GM18505 (cell line): ENCODE results near the gene SLC6A12.

Experiments used
- ATAC-seq: cut with Tn5 transposase; IDR thresholded peaks from one replicate; pipeline ENCODE4 v1.9.1; 2021; ENCODE audit not compliant: unreplicated experiment
- POLR2A ChIP-seq: IDR thresholded peaks from 4 replicates; pipeline ENCODE4 v1.6.1; 2011; ENCODE audit warnings: borderline replicate concordance; ENCODE audit not compliant: insufficient read depth, insufficient read length; ENCODE audit errors: extremely low read depth

The SLC6A12 gene

DNA sequence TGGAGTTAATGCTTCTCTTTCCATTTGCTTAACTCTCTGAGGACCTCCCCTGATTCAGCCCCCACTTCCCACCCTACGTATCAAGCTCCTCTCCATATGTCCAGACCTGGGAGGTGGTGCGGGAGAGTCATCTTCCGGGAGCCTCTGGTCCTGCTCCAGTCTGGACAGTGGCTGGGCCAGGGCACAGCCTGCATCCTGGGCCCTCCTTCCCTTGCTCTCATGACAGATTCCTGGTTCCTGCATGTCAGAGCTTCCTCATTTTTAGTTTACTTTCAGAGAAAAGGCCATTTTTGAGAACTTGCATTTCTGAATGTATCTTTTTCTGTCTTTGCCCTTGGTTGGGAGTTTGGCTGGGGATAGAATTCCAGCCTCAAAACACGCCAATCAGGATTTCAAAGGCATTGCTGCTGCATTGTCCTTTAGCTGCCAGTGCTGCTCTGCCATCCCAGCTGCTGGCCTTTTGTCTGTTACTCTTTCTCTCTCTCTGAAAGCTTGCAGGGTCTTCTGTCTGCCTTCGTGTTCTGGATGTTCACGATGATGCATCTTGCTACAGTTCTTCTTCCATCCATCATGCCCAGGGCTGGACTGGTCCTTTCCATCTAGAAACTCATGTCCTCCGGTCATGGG lies 54.7 kb downstream of the SLC6A12 start:
- ATAC-seq = no peak
- no peak for TF ChIP-seq POLR2A

GRCh38 chr12:157644-158043 lies 56.3 kb downstream of the SLC6A12 start:
- no peak for ATAC-seq
- no peak for TF ChIP-seq POLR2A

DNA sequence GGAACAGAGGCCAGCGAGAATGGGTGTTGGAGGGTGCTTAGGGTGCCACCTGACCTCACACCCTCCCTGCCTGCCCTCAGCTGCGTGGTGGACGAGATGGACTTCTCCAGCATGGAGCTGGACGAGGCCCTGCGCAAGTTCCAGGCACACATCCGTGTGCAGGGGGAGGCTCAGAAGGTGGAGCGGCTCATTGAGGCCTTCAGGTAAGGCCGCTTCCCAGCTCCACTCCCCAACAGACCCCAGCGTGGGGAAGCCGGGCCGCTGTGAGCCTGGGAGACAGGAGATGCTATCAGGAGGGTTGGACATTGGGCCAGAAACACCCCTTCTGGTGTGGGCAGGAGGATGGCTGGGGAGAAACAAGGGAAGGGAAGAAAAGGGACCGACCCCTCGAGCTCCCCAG lies 57.0 kb downstream of the SLC6A12 start:
- ATAC-seq = no peak
- TF ChIP-seq POLR2A = no peak

DNA sequence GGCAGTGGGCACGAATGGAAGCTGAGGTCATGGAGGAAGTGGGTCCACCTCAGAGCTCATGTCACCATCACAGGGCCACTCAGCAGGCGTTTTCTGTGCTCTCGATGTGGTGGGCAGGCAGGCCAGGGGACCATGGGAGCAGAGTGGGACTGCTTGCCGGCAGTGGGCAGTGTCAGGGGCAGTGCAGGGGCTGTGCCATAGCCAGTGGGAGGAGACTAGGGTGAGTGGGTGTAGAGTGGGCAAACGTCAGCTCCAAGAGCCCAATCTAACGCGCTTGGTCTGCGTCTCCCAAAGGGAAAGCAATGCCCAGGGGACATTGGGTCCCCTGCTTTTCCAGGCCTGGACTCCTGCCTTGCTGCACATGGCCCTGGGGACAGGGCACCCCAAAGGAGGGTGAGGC lies 58.3 kb downstream of the SLC6A12 start:
- no peak for ATAC-seq
- TF ChIP-seq POLR2A = no peak

GRCh38 chr12:155006-155405 lies 59.0 kb downstream of the SLC6A12 start:
- no peak for TF ChIP-seq POLR2A
- no peak for ATAC-seq

- no peak for TF ChIP-seq POLR2A
- no peak for ATAC-seq
Observed at GRCh38 chr12:154058-154457, 59.9 kb downstream of the SLC6A12 start.

GRCh38 chr12:153080-153746 lies 60.7 kb downstream of the SLC6A12 start:
- TF ChIP-seq POLR2A = no peak
- ATAC-seq = peak; percentile 55

- no peak for ATAC-seq
- TF ChIP-seq POLR2A = no peak
Observed at GRCh38 chr12:152440-152839, 61.5 kb downstream of the SLC6A12 start.

DNA sequence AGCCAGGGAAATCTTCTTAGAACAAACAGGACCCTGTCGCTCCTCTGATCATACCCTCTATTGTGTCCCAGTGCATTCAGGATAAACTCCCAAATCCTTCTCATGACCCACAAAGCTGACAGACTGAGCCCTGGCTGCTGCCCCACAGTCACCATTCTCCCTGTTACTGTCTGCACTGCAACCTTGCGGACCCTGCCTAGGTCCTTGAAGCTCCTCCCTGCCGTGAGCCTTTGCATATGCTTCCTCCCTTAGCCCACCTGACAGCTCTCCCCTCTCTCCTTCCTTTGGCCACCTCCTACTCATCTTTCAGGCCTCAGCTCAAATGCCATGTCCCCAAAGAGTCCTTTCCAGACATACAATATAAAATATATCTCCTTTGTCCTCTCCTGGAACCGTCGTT lies 62.4 kb downstream of the SLC6A12 start:
- no peak for ATAC-seq
- no peak for TF ChIP-seq POLR2A

- no peak for TF ChIP-seq POLR2A
- ATAC-seq = no peak
Observed at GRCh38 chr12:148676-149416, 65.1 kb downstream of the SLC6A12 start.

DNA sequence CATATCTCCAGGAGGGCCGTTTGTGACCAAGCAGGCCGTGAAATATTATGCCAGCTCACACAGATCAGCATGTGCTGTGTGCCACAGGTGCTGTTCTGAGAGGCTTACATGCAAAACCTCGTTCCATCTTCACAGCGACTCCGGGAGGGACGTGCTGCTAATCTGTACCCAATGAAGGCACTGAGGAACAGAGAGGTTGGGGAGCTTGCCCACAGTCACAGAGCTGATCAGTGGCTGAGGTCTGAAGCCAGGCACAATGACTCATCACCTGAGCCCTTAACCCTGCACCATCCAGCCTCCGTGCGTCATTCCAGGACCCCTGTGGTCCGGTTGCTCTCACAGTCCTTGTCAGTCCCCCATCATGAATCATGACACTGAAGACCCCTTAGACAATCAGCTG lies 66.7 kb downstream of the SLC6A12 start:
- no peak for ATAC-seq
- no peak for TF ChIP-seq POLR2A

- ATAC-seq = no peak
- TF ChIP-seq POLR2A = no peak
Observed at GRCh38 chr12:145369-145960, 68.5 kb downstream of the SLC6A12 start.

DNA sequence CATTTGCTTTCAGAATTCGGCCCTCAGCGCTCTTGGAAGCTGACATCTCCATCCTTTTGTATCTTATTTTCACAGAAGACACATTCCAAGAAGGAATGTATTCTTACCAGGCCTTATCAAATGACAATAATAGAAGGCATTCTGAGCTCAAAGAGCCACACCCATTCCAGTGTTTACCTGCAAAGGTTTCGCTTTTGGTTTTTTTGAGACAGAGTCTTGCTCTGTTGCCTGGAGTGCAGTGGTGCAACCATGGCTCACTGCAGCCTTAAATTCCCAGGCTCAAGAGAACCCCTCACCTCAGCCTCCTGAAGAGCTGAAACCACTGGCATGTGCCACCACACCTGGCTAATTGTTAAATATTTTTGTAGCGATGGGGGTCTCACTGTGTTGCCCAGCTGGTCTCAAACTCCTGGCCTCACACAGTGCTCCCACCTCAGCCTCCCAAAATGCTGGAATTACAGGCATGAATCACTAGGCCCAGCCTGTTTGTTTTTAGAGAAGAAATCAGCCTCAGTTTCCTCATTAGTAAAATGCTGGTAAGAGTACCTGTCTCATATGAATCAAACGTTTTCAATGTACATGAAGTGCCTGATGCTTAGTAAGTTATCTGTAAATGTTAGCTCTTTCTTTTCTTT lies 69.2 kb downstream of the SLC6A12 start:
- no peak for TF ChIP-seq POLR2A
- ATAC-seq = no peak
